ENCODE data around the gene ELOVL5.

ELOVL5 gene

DNA sequence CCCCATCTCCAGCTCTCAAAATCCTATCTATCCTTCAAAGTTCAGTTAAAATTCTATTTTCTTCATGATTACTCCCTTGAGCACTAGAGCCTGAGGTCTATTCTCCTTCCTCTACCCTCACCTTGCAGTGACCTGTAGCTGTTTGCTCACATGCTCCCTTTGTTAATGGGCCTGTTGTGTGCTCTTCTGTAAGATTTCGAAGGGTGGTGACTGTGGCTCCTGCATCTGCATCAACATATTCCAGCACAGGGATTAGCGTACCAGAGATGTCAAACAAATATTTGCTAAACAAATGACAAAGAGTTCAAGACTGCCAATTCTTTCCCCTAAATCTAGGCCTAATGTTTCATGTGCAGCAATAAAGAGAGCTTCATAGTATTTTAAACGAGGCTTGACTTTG is 69.5 kb downstream of the ELOVL5 start:
- no peak overlapping the region for H3K9ac ChIP-seq (ENCODE audit: low read depth, low read length, poor library complexity)
- no peak overlapping the region for H2BK12ac ChIP-seq (ENCODE audit: low read length)
- H4K91ac ChIP-seq (ENCODE audit: low read depth, low read length, poor library complexity), result no peak overlapping the region
- peaks cover 2% of the 10 kb centered on the region for H3K79me1 ChIP-seq (ENCODE audit: low read depth, low read length)
- WGBS, 2 donors (ENCODE audit: extremely low coverage in 2 of 2, insufficient read length in 2 of 2, insufficient replicate concordance in 1 of 2), result no CpG with 5 or more reads among the region's 3 CpGs
- no peak overlapping the region for H3K4ac ChIP-seq (ENCODE audit: low read length)
- no peak overlapping the region for H3K4me2 ChIP-seq (ENCODE audit: insufficient read depth, low read length, poor library complexity, severe bottlenecking)
- no peak for DNase-seq (ENCODE audit: low spot score)
- H2BK15ac ChIP-seq (ENCODE audit: low read length), result no peak overlapping the region
- no peak overlapping the region for H3K23ac ChIP-seq (ENCODE audit: low read depth, low read length, poor library complexity)
- peaks cover 11 to 99% of the 10 kb centered on the region in 2 donors for H3K36me3 ChIP-seq (replicated peaks in 1 of 2; ENCODE audit: control insufficient read depth in 2 of 2, insufficient read depth in 2 of 2, low read length in 2 of 2)
- H2BK120ac ChIP-seq (ENCODE audit: low read depth, low read length), result no peak overlapping the region
- no peak overlapping the region for H3K4me3 ChIP-seq (ENCODE audit: low read length in 2 of 2)
- no peak overlapping the region for H3K27ac ChIP-seq (replicated peaks; ENCODE audit: low read length)
- no peak overlapping the region for H3K14ac ChIP-seq (ENCODE audit: low read length)
- no peak overlapping the region for H2BK5ac ChIP-seq (ENCODE audit: low read length)
- no peak overlapping the region for H3K18ac ChIP-seq (ENCODE audit: low read length)
- no peak overlapping the region for H2AK5ac ChIP-seq (ENCODE audit: low read depth, low read length)
- H2AFZ ChIP-seq (ENCODE audit: low read length), result no peak overlapping the region
- H4K8ac ChIP-seq (ENCODE audit: low read depth, low read length), result no peak overlapping the region
- H3K9me3 ChIP-seq (replicated peaks in 1 of 2; ENCODE audit: control insufficient read depth in 2 of 2, insufficient read depth in 1 of 2, low read depth in 1 of 2, low read length in 2 of 2), result no peaks in the 10 kb centered on the region
- H3K4me1 ChIP-seq (ENCODE audit: control insufficient read depth in 2 of 2, insufficient read depth in 1 of 2, low read depth in 1 of 2, low read length in 2 of 2), result peaks cover 0 to 5% of the 10 kb centered on the region in 2 donors
- H3K27me3 ChIP-seq (ENCODE audit: control insufficient read depth in 3 of 3, insufficient read depth in 3 of 3, low read depth in 1 of 3, low read length in 3 of 3), result no peaks in the 10 kb centered on the region

DNA sequence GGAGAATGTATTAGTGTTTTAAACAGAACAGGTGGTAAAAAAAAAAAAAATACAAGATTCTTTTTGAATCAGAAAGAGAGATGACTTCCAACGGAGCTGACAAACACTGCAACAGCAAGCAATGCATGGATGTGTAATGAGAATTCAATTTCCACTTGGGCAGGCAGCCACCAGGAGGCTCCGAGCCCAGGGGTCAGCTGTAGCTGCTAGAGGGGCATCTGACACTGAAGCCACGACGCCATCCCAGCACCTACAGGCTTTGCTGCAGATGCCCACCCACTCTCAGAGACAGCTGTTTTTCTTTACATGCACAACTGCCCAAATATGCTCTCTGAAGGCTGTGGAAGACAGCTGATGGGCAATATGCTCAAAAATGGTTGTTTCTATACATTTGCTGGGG is 75.4 kb downstream of the ELOVL5 start:
- Histone ChIP-seq H3K36me3 (replicated peaks in 1 of 2; ENCODE audit: control insufficient read depth in 2 of 2, insufficient read depth in 2 of 2, low read length in 2 of 2) (peaks cover 25 to 99% of the 10 kb centered on the region in 2 donors), H3K18ac (ENCODE audit: low read length) (no peak overlapping the region), H3K4me1 (ENCODE audit: control insufficient read depth in 2 of 2, insufficient read depth in 1 of 2, low read depth in 1 of 2, low read length in 2 of 2) (peaks cover 0 to 5% of the 10 kb centered on the region in 2 donors), H3K4me3 (ENCODE audit: low read length in 2 of 2) (no peak overlapping the region), H3K23ac (ENCODE audit: low read depth, low read length, poor library complexity) (no peak overlapping the region), H4K8ac (ENCODE audit: low read depth, low read length) (no peak overlapping the region), H2BK120ac (ENCODE audit: low read depth, low read length) (no peak overlapping the region), H2AFZ (ENCODE audit: low read length) (no peak overlapping the region), H2AK5ac (ENCODE audit: low read depth, low read length) (no peak overlapping the region), H3K27ac (replicated peaks; ENCODE audit: low read length) (no peak overlapping the region), H2BK5ac (ENCODE audit: low read length) (no peak overlapping the region), H3K14ac (ENCODE audit: low read length) (no peak overlapping the region), H3K9ac (ENCODE audit: low read depth, low read length, poor library complexity) (no peak overlapping the region), H3K27me3 (ENCODE audit: control insufficient read depth in 3 of 3, insufficient read depth in 3 of 3, low read depth in 1 of 3, low read length in 3 of 3) (no peaks in the 10 kb centered on the region), H3K4me2 (ENCODE audit: insufficient read depth, low read length, poor library complexity, severe bottlenecking) (no peak overlapping the region), H3K9me3 (replicated peaks in 1 of 2; ENCODE audit: control insufficient read depth in 2 of 2, insufficient read depth in 1 of 2, low read depth in 1 of 2, low read length in 2 of 2) (no peaks in the 10 kb centered on the region), H4K91ac (ENCODE audit: low read depth, low read length, poor library complexity) (no peak overlapping the region), H2BK12ac (ENCODE audit: low read length) (no peak overlapping the region), H3K4ac (ENCODE audit: low read length) (no peak overlapping the region), H2BK15ac (ENCODE audit: low read length) (no peak overlapping the region), H3K79me1 (ENCODE audit: low read depth, low read length) (no peaks in the 10 kb centered on the region)
- WGBS, 2 donors (ENCODE audit: extremely low coverage in 2 of 2, insufficient read length in 2 of 2, insufficient replicate concordance in 1 of 2), result no CpG with 5 or more reads among the region's 4 CpGs
- no peak for DNase-seq (ENCODE audit: low spot score)

DNA sequence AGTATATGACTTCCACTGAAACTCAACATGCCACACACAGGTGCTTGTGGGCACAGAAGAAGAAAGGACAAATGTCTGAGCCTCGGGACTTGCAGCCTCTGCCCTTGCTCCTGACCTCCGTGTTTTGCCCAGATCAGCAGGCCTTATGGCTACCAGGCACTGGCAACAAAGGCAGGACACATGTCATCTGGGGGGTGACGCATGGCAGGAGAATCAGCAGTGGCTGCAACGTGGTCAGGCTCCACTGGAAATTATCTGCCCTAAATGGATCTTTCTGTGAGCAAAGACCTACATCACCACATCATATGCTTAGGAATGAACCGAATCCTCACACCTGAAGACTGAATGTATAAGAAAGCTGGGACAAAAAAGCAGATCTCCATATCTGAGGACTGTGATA is 78.9 kb downstream of the ELOVL5 start:
- Histone ChIP-seq H3K36me3 (replicated peaks in 1 of 2; ENCODE audit: control insufficient read depth in 2 of 2, insufficient read depth in 2 of 2, low read length in 2 of 2) (peaks cover 19 to 99% of the 10 kb centered on the region in 2 donors), H3K4me1 (ENCODE audit: control insufficient read depth in 2 of 2, insufficient read depth in 1 of 2, low read depth in 1 of 2, low read length in 2 of 2) (peaks cover 0 to 5% of the 10 kb centered on the region in 2 donors), H3K14ac (ENCODE audit: low read length) (no peak overlapping the region), H3K9me3 (replicated peaks in 1 of 2; ENCODE audit: control insufficient read depth in 2 of 2, insufficient read depth in 1 of 2, low read depth in 1 of 2, low read length in 2 of 2) (no peaks in the 10 kb centered on the region), H3K4me3 (ENCODE audit: low read length in 2 of 2) (no peak overlapping the region), H4K8ac (ENCODE audit: low read depth, low read length) (no peak overlapping the region), H3K79me1 (ENCODE audit: low read depth, low read length) (no peaks in the 10 kb centered on the region), H3K23ac (ENCODE audit: low read depth, low read length, poor library complexity) (no peak overlapping the region), H3K18ac (ENCODE audit: low read length) (no peak overlapping the region), H2AK5ac (ENCODE audit: low read depth, low read length) (no peak overlapping the region), H2BK5ac (ENCODE audit: low read length) (no peak overlapping the region), H3K4ac (ENCODE audit: low read length) (no peak overlapping the region), H3K27ac (replicated peaks; ENCODE audit: low read length) (no peak overlapping the region), H2BK15ac (ENCODE audit: low read length) (no peak overlapping the region), H4K91ac (ENCODE audit: low read depth, low read length, poor library complexity) (no peak overlapping the region), H3K9ac (ENCODE audit: low read depth, low read length, poor library complexity) (no peak overlapping the region), H2AFZ (ENCODE audit: low read length) (no peak overlapping the region), H3K27me3 (ENCODE audit: control insufficient read depth in 3 of 3, insufficient read depth in 3 of 3, low read depth in 1 of 3, low read length in 3 of 3) (no peaks in the 10 kb centered on the region), H2BK12ac (ENCODE audit: low read length) (no peak overlapping the region), H3K4me2 (ENCODE audit: insufficient read depth, low read length, poor library complexity, severe bottlenecking) (no peak overlapping the region), H2BK120ac (ENCODE audit: low read depth, low read length) (no peak overlapping the region)
- no peak for DNase-seq (ENCODE audit: low spot score)
- WGBS, 2 donors (ENCODE audit: extremely low coverage in 2 of 2, insufficient read length in 2 of 2, insufficient replicate concordance in 1 of 2), result no CpG with 5 or more reads among the region's 5 CpGs

DNA sequence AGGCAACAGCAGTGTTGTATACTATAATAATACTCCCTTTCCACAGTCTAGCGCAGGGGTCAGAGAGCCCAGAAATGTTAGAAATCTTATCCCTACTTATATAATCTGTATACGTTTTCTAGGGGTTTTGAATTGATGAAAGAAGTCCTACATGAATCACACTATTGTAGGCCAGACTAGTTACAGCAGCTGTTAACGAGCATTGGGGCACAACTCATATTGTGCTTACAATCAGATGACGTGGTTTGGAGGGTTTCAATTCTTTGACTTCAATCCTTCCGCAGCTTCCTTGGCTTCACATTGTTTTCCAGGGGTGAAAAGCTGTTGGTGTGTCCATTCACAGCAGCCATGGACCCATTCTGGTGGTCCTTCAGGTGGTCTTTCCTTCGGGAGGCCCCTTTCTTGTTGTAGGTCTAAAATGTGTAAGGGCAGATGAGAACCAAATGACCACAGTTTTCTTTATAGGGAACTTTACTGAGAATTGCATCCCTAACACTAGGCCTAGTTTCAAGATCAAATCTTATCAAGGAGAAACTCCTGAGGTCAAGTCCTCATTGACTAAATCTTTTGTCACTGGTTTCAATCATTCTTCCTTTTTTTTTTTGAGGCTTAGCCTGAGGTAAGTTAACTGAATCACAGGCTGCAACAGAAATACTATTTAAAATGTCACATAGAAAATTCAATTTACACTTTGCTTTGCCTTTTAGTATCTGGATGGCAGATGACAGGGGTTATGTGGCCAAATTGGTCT is 79.7 kb downstream of the ELOVL5 start:
- Histone ChIP-seq H3K27ac (replicated peaks; ENCODE audit: low read length) (no peak overlapping the region), H3K23ac (ENCODE audit: low read depth, low read length, poor library complexity) (no peak overlapping the region), H3K79me1 (ENCODE audit: low read depth, low read length) (no peaks in the 10 kb centered on the region), H3K4me1 (ENCODE audit: control insufficient read depth in 2 of 2, insufficient read depth in 1 of 2, low read depth in 1 of 2, low read length in 2 of 2) (peaks cover 0 to 5% of the 10 kb centered on the region in 2 donors), H3K18ac (ENCODE audit: low read length) (no peak overlapping the region), H2BK120ac (ENCODE audit: low read depth, low read length) (no peak overlapping the region), H3K9me3 (replicated peaks in 1 of 2; ENCODE audit: control insufficient read depth in 2 of 2, insufficient read depth in 1 of 2, low read depth in 1 of 2, low read length in 2 of 2) (no peaks in the 10 kb centered on the region), H4K8ac (ENCODE audit: low read depth, low read length) (no peak overlapping the region), H2BK5ac (ENCODE audit: low read length) (no peak overlapping the region), H2AFZ (ENCODE audit: low read length) (no peak overlapping the region), H4K91ac (ENCODE audit: low read depth, low read length, poor library complexity) (no peak overlapping the region), H2AK5ac (ENCODE audit: low read depth, low read length) (no peak overlapping the region), H3K4me3 (ENCODE audit: low read length in 2 of 2) (no peak overlapping the region), H2BK15ac (ENCODE audit: low read length) (no peak overlapping the region), H3K4me2 (ENCODE audit: insufficient read depth, low read length, poor library complexity, severe bottlenecking) (no peak overlapping the region), H3K36me3 (replicated peaks in 1 of 2; ENCODE audit: control insufficient read depth in 2 of 2, insufficient read depth in 2 of 2, low read length in 2 of 2) (peaks cover 20 to 99% of the 10 kb centered on the region in 2 donors), H2BK12ac (ENCODE audit: low read length) (no peak overlapping the region), H3K4ac (ENCODE audit: low read length) (no peak overlapping the region), H3K14ac (ENCODE audit: low read length) (no peak overlapping the region), H3K27me3 (ENCODE audit: control insufficient read depth in 3 of 3, insufficient read depth in 3 of 3, low read depth in 1 of 3, low read length in 3 of 3) (no peaks in the 10 kb centered on the region), H3K9ac (ENCODE audit: low read depth, low read length, poor library complexity) (no peak overlapping the region)
- DNase-seq (ENCODE audit: low spot score), result no peak
- WGBS, 2 donors (ENCODE audit: extremely low coverage in 2 of 2, insufficient read length in 2 of 2, insufficient replicate concordance in 1 of 2), result no CpG with 5 or more reads among the region's 6 CpGs
